Neural progenitor cell (in vitro differentiated cells): ENCODE data around the gene ACSM6. TPM values are rescaled to one million over a fixed set of nuclear protein-coding genes. Genes with fewer than 3 reads are reported as not detected.

Experiments
- DNase-seq: peaks from one replicate; pipeline ENCODE4 v3.0.0-alpha.2; 2016; ENCODE audit warnings: low spot score
- H2AFZ ChIP-seq: fragments of 200-600 bp; sonication (generic); replicated peaks from 2 replicates; pipeline ENCODE4 v1.6.1; 2016; ENCODE audit warnings: antibody characterized with exemption
- H3F3A ChIP-seq: fragments of 200-600 bp; sonication (generic); 2 replicates; pipeline ENCODE4 v1.6.1; 2016; ENCODE audit warnings: antibody characterized with exemption, low read depth
- H3K27ac ChIP-seq: fragments of 200-600 bp; sonication (generic); 2 replicates; pipeline ENCODE4 v1.5.1; 2016; ENCODE audit warnings: mild to moderate bottlenecking
- H3K27me3 ChIP-seq: fragments of 200-600 bp; sonication (generic); 2 replicates; pipeline ENCODE4 v1.6.1; 2016; ENCODE audit warnings: mild to moderate bottlenecking, moderate library complexity
- H3K36me3 ChIP-seq: fragments of 200-600 bp; sonication (generic); 2 replicates; pipeline ENCODE4 v1.5.1; 2016
- H3K4me1 ChIP-seq: fragments of 200-600 bp; sonication (generic); 2 replicates; pipeline ENCODE4 v1.6.1; 2016; ENCODE audit warnings: mixed run types
- H3K4me2 ChIP-seq: fragments of 200-600 bp; sonication (generic); 2 replicates; pipeline ENCODE4 v1.6.1; 2016
- H3K4me3 ChIP-seq: fragments of 200-600 bp; sonication (generic); 2 replicates; pipeline ENCODE4 v1.5.1; 2016
- H3K79me2 ChIP-seq: fragments of 200-600 bp; sonication (generic); 2 replicates; pipeline ENCODE4 v1.6.1; 2016; ENCODE audit warnings: low read depth
- H3K9ac ChIP-seq: fragments of 200-600 bp; sonication (generic); 2 replicates; pipeline ENCODE4 v1.6.1; 2016
- H3K9me3 ChIP-seq: fragments of 200-600 bp; sonication (generic); 2 replicates; pipeline ENCODE4 v1.5.1; 2016; ENCODE audit warnings: low read depth
- H4K20me1 ChIP-seq: fragments of 200-600 bp; sonication (generic); 2 replicates; pipeline ENCODE4 v1.6.1; 2016; ENCODE audit warnings: low read depth
- H3K27ac Mint-ChIP-seq: 3 replicates; pipeline ENCODE4 v1.8.0; 2021; ENCODE audit warnings: mixed read lengths
- H3K27me3 Mint-ChIP-seq: 2 replicates; pipeline ENCODE4 v1.8.0; 2022; ENCODE audit warnings: low read depth, mild to moderate bottlenecking, inconsistent platforms, moderate library complexity, mixed read lengths; ENCODE audit not compliant: insufficient read depth
- H3K36me3 Mint-ChIP-seq: 3 replicates; pipeline ENCODE4 v1.8.0; 2021; ENCODE audit warnings: mixed read lengths
- H3K4me1 Mint-ChIP-seq: 3 replicates; pipeline ENCODE4 v1.8.0; 2021; ENCODE audit warnings: mixed read lengths
- H3K4me3 Mint-ChIP-seq: 3 replicates; pipeline ENCODE4 v1.8.0; 2021; ENCODE audit warnings: mild to moderate bottlenecking, moderate library complexity, mixed read lengths
- H3K9me3 Mint-ChIP-seq: 3 replicates; pipeline ENCODE4 v1.8.0; 2020; ENCODE audit warnings: mixed read lengths
- EZH2 ChIP-seq: fragments of 200-600 bp; sonication (generic); IDR thresholded peaks from 2 replicates; pipeline ENCODE4 v1.6.1; 2017; ENCODE audit warnings: antibody characterized with exemption, mild to moderate bottlenecking, moderate library complexity
- EZH2phosphoT487 ChIP-seq: fragments of 200-600 bp; sonication (generic); IDR thresholded peaks from 2 replicates; pipeline ENCODE4 v1.6.1; 2017; ENCODE audit warnings: antibody characterized with exemption
- total RNA-seq: library from RNA; depleted of rRNA; stranded (reverse); fragments of >200 nt; gene quantifications from 2 replicates; pipeline ENCODE4 v1.2.3, GENCODE V29; 2015; ENCODE audit warnings: low replicate concordance
- TF ChIP-seq, protein P1 (sequence below): fragments of 200-600 bp; sonication (generic); IDR thresholded peaks from 2 replicates; pipeline ENCODE4 v1.5.1; 2017; ENCODE audit warnings: antibody characterized with exemption, mild to moderate bottlenecking

The ACSM6 gene
- total RNA-seq, 1 donor from 2014 or later, result not detected

DNA sequence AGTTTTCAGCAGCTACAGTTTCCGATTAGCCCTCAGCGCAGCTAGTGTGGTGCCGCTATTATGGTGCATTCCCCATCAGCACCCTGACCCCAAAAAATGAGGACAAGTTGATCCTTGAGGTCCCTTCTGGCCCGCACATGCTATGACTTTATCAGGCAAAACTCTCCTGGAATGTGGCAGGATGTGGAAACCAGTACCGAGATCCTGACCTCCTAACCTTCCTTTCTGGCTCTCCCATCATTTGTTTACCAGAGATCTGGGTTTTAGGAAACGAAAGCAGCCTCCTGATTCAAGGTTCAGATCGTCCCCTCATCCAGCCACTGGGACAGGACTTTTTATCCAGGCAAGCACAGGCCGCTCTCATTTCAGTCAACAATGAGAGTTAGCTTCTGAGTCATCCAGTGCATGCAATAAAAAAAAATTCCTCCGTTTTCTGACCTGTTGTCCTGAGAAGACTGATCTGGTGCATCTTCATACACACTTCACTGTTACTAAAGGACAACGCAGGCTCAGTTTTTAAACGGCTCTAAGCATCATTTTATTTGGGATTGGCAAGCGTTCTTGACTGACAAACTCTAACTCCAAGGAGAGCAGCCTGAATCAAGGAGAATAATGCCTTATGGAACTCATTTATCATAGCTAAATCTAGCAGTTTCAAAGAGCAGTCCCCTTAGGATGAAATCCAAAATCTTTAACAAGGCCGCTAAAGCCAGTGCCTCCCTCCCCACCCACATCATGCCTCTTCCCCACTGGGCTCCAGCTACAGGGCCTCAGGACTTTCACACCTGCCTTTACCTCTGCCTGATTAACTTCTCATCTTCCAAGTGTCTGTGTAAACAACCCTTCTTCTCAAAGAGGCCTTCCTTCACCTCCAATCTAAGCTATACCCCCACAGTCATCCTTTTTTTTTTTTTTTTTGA lies 79.6 kb downstream of the ACSM6 start:
- no peak overlapping the region for H3K9ac ChIP-seq

DNA sequence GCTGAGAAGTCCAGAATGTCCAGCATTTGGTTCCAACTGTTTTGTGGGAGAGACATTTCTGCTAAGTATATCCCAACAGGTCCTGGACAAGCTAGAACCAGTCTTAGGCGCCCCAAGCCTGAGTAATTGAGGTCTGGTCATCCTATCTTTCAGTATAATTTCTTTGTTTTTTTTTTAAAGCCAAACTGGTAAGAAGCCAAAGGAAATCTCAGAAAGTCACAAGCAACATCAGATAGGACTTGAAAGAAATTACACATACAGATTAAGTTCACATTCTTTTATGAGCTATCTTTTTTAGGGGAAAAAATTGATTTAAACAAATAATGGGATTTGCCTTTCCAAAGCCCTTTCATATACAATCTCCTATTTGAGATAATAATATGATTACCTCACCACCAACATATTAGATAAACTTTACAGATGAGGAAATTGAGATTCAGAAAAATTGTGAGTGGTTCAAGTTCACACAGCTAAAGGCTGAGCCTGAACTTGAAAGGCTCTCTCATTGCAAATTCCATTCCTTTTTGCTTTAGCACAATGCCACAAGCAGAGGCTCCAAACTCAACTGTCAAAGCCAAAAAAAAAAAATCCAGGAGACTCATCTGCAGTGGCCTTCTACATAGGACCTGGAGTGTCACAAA lies 81.8 kb downstream of the ACSM6 start:
- H3K27ac Mint-ChIP-seq, result no peak overlapping the region
- H3K4me2 ChIP-seq, result no peak overlapping the region
- no peak overlapping the region for H2AFZ ChIP-seq
- H3K9me3 Mint-ChIP-seq, result no peaks in the 10 kb centered on the region
- no peaks in the 10 kb centered on the region for H3K36me3 ChIP-seq
- H4K20me1 ChIP-seq, result no peaks in the 10 kb centered on the region
- peaks cover 4% of the 10 kb centered on the region for H3K4me1 ChIP-seq
- H3F3A ChIP-seq, result no peaks in the 10 kb centered on the region
- H3K4me3 ChIP-seq, result no peak overlapping the region
- H3K4me3 Mint-ChIP-seq, result no peak overlapping the region
- H3K27ac ChIP-seq, result no peak overlapping the region
- H3K9me3 ChIP-seq, result no peaks in the 10 kb centered on the region
- no peaks in the 10 kb centered on the region for H3K27me3 Mint-ChIP-seq
- H3K9ac ChIP-seq, result no peak overlapping the region
- no peaks in the 10 kb centered on the region for H3K4me1 Mint-ChIP-seq
- TF ChIP-seq EZH2phosphoT487 (no peak), EZH2 (no peak)
- TF ChIP-seq, protein P1, sequence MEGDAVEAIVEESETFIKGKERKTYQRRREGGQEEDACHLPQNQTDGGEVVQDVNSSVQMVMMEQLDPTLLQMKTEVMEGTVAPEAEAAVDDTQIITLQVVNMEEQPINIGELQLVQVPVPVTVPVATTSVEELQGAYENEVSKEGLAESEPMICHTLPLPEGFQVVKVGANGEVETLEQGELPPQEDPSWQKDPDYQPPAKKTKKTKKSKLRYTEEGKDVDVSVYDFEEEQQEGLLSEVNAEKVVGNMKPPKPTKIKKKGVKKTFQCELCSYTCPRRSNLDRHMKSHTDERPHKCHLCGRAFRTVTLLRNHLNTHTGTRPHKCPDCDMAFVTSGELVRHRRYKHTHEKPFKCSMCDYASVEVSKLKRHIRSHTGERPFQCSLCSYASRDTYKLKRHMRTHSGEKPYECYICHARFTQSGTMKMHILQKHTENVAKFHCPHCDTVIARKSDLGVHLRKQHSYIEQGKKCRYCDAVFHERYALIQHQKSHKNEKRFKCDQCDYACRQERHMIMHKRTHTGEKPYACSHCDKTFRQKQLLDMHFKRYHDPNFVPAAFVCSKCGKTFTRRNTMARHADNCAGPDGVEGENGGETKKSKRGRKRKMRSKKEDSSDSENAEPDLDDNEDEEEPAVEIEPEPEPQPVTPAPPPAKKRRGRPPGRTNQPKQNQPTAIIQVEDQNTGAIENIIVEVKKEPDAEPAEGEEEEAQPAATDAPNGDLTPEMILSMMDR, result no peak
- no peaks in the 10 kb centered on the region for H3K36me3 Mint-ChIP-seq
- DNase-seq, result no peak
- peaks cover 8% of the 10 kb centered on the region for H3K79me2 ChIP-seq
- H3K27me3 ChIP-seq, result no peaks in the 10 kb centered on the region

More for the DNA sequence above, 79.6 kb downstream of the ACSM6 start:
- Mint-ChIP-seq H3K4me1 (no peaks in the 10 kb centered on the region), H3K36me3 (no peaks in the 10 kb centered on the region), H3K9me3 (no peaks in the 10 kb centered on the region), H3K4me3 (no peak overlapping the region), H3K27ac (no peak overlapping the region), H3K27me3 (peaks cover 3% of the 10 kb centered on the region)
- no peaks in the 10 kb centered on the region for H3K79me2 ChIP-seq
- no peak overlapping the region for H3K4me3 ChIP-seq
- no peaks in the 10 kb centered on the region for H4K20me1 ChIP-seq
- no peak overlapping the region for H2AFZ ChIP-seq
- no peaks in the 10 kb centered on the region for H3K36me3 ChIP-seq
- no peak for DNase-seq
- TF ChIP-seq EZH2phosphoT487, result no peak
- TF ChIP-seq EZH2, result no peak
- TF ChIP-seq, protein P1, result no peak
- no peaks in the 10 kb centered on the region for H3F3A ChIP-seq
- H3K4me1 ChIP-seq, result peaks cover 5% of the 10 kb centered on the region
- H3K27ac ChIP-seq, result no peak overlapping the region
- no peaks in the 10 kb centered on the region for H3K9me3 ChIP-seq
- no peak overlapping the region for H3K4me2 ChIP-seq
- no peaks in the 10 kb centered on the region for H3K27me3 ChIP-seq

DNA sequence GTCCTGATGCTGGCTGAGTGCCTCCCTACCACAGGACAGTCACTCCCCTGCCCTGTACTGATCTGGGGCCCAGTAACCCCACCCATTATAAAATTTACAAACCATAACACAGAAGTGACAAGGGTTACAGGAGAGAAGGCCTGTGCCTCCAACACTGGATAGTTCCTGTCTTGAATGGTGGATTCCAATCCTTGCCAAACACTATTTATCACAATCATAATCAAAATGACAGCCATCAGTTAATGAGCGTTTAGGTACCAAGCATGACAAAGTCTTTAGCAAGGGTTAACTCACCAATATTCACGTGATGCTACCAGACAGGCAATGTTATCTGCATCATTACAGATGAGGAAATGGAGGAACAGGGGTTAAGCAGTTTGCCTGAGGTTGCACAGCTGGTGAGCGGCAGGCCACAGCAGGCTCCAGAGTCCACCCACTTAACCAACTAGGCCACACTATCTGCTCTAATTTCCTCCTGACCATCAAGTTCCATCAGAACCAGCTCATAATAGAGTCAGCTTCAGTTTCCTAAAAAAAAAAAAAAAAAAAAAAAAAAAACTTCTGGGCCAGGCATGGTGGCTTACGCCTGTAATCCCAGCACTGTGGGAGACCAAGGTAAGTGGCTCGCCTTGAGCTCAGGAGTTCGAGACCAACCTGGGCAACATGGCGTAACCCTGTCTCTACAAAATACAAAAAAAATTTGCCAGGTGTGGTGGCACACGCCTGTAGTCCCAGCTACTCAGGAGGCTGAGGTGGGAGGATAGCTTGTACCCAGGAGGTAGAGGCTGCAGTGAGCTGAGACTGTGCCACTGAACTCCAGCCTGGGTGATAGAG lies 82.5 kb downstream of the ACSM6 start:
- H3K79me2 ChIP-seq, result peaks cover 8% of the 10 kb centered on the region
- H3K36me3 ChIP-seq, result no peaks in the 10 kb centered on the region
- H2AFZ ChIP-seq, result no peak overlapping the region
- TF ChIP-seq, protein P1, result no peak
- TF ChIP-seq EZH2 (no peak), EZH2phosphoT487 (no peak)
- H3K27ac ChIP-seq, result no peak overlapping the region
- Mint-ChIP-seq H3K36me3 (no peaks in the 10 kb centered on the region), H3K4me3 (no peak overlapping the region), H3K9me3 (no peaks in the 10 kb centered on the region), H3K27me3 (no peaks in the 10 kb centered on the region), H3K27ac (no peak overlapping the region), H3K4me1 (no peaks in the 10 kb centered on the region)
- no peak overlapping the region for H3K9ac ChIP-seq
- H3K4me2 ChIP-seq, result no peak overlapping the region
- no peaks in the 10 kb centered on the region for H4K20me1 ChIP-seq
- H3K27me3 ChIP-seq, result no peaks in the 10 kb centered on the region
- H3K4me1 ChIP-seq, result peaks cover 4% of the 10 kb centered on the region
- no peaks in the 10 kb centered on the region for H3K9me3 ChIP-seq
- H3K4me3 ChIP-seq, result no peak overlapping the region
- H3F3A ChIP-seq, result no peaks in the 10 kb centered on the region
- no peak for DNase-seq
